Kidney (tissue), 14 donors: ENCODE data around the gene EIF3F. TPM values are rescaled to one million over a fixed set of nuclear protein-coding genes. Genes with fewer than 3 reads are reported as not detected.

Source experiments
- DNase-seq, 5 donors: peaks; one replicate each; pipeline ENCODE4 v3.0.0-alpha.2; 2013 to 2020
- FAIRE-seq: peaks from 2 replicates; lab custom pipeline; 2012; peaks lifted over from hg19 to GRCh38; lab: Jason Lieb, UNC
- H3K27ac ChIP-seq, 2 donors: one replicate each; pipeline ENCODE4 v1.7.0; 2013; ENCODE audit warnings: low read depth in 2 of 2, low read length in 2 of 2, inconsistent platforms in 1 of 2
- H3K27me3 ChIP-seq: one replicate; pipeline ENCODE4 v1.7.1; 2013; ENCODE audit warnings: low read length, inconsistent platforms; ENCODE audit not compliant: control insufficient read depth, insufficient read depth
- H3K36me3 ChIP-seq, 3 donors: one replicate each; pipeline versions ENCODE4 v1.7.0 to v1.7.1; 2013; ENCODE audit warnings: low read length in 3 of 3, control low read depth in 1 of 3, inconsistent platforms in 1 of 3; ENCODE audit not compliant: insufficient read depth in 3 of 3, control insufficient read depth in 2 of 3
- H3K4me1 ChIP-seq, 3 donors: one replicate each; pipeline versions ENCODE4 v1.7.0 to v1.7.1; 2013; ENCODE audit warnings: low read length in 3 of 3, inconsistent platforms in 1 of 3, low read depth in 1 of 3; ENCODE audit not compliant: control insufficient read depth in 2 of 3, insufficient read depth in 2 of 3
- H3K4me3 ChIP-seq, 3 donors: one replicate each; pipeline versions ENCODE4 v1.7.0 to v1.8.1; 2013; ENCODE audit warnings: low read length in 3 of 3, control low read depth in 1 of 3, inconsistent platforms in 1 of 3
- H3K9ac ChIP-seq, 3 donors: one replicate each; pipeline versions ENCODE4 v1.7.0 to v1.7.1; 2013; ENCODE audit warnings: low read length in 3 of 3, control low read depth in 1 of 3, inconsistent platforms in 1 of 3
- H3K9me3 ChIP-seq, 3 donors: one replicate each; pipeline versions ENCODE4 v1.7.0 to v1.7.1; 2013; ENCODE audit warnings: low read length in 3 of 3, control low read depth in 1 of 3, inconsistent platforms in 1 of 3; ENCODE audit not compliant: control insufficient read depth in 2 of 3, insufficient read depth in 1 of 3
- intact Hi-C: fragments of 100-400 bp; cut with DNase I; formaldehyde crosslinking; loops from one replicate; pipeline ENCODE4 v1.11.1; 2022
- polyA plus RNA-seq: library from polyadenylated mRNA; stranded (reverse); fragments of 350-450 nt; fragmentation: Illumina TruSeq; extraction: RNeasy Lipid Tissue Mini Kit (QIAGEN cat#74804); gene quantifications from one replicate; pipeline ENCODE4 v1.2.3, GENCODE V29; 2014; ENCODE audit warnings: low read depth, low replicate concordance; ENCODE audit not compliant: insufficient read depth
- total RNA-seq: library from RNA; stranded (reverse); fragmentation: NEBNext Ultra II Directional; extraction: Animal tissue kit (Norgen Biotek cat#: 25700); gene quantifications from one replicate; pipeline ENCODE4 v1.2.1, GENCODE V29; 2021
- TF ChIP-seq, protein P1 (sequence below): IDR thresholded peaks from 3 replicates; pipeline ENCODE4 v1.5.1; 2012; ENCODE audit warnings: mild to moderate bottlenecking, moderate library complexity, borderline replicate concordance; ENCODE audit not compliant: insufficient read depth; ENCODE audit errors: extremely low read depth
- donor health status: control.
- donor health status: control.
- donor health status: control.
- donor health status: control.
- donor health status: control.
- donor health status: DM: yes; HTN: yes; CAD: no.
- donor health status: Normal renal cell carcinoma (clear cell type).

The EIF3F gene
- total and polyA plus RNA-seq, 2 donors from 2014 or later: 174 to 218 TPM

DNA sequence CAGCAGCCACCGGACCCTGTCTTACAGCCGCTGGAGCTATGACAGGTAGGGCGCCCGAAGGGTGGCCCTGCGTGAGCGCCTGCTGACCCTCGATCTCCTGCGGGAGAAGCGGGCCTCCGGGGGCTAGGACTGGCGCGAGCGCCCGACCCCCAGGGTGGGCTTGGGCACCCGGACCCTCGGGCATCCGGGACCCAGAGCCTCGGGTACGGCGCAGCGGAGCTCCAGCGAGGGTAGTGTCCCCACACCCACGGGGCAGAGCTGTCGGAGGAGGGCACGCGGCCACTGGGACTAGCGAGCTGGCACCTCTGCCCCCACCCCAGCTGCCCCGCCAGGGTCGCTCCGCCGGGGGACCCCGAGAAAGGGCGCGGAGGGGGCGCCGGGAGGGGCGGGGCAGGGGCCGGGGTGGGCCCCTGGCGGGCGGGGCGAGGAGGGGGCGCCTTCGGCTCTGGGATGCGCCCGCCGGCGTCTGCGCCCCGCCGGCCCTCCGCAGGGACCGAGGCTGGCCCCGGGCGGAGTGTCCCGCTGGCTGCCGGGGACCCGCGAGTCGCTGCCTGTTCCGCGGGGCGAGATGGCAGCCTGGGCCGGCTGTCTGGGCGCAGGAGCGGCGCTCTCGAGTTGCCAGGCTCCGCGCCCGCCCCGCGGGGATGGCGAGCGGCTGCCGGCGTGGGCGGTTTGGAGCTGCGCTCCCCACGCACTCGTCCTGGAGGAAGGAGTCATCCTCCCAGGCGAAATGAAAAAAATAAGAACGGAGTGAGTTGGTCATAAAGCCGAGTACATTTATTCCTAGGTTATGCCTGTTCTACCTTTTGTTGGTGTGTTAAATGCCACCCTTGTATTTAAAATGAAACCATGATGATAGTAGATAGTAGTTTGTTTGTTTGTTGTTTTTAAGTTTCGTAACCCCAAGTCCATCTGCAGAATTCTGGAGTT is 32.4 kb downstream of the EIF3F start:
- Histone ChIP-seq H3K9me3 (no peaks in the 10 kb centered on the region), H3K4me1 (peaks cover 4 to 15% (median 6%) of the 10 kb centered on the region in 3 donors), H3K9ac (peak overlapping the region in 1 of 3 donors; percentile 79), H3K27ac (peak overlapping the region; percentile 21 to 71), H3K36me3 (no peaks in the 10 kb centered on the region), H3K4me3 (peak overlapping the region; percentile 34 to 70 (median 65)), H3K27me3 (peaks cover 8% of the 10 kb centered on the region)
- DNase-seq (peak; percentile 24 to 77 (median 39)), FAIRE-seq (no peak)
- intact Hi-C loops: no loop called here
- TF ChIP-seq, protein P1, sequence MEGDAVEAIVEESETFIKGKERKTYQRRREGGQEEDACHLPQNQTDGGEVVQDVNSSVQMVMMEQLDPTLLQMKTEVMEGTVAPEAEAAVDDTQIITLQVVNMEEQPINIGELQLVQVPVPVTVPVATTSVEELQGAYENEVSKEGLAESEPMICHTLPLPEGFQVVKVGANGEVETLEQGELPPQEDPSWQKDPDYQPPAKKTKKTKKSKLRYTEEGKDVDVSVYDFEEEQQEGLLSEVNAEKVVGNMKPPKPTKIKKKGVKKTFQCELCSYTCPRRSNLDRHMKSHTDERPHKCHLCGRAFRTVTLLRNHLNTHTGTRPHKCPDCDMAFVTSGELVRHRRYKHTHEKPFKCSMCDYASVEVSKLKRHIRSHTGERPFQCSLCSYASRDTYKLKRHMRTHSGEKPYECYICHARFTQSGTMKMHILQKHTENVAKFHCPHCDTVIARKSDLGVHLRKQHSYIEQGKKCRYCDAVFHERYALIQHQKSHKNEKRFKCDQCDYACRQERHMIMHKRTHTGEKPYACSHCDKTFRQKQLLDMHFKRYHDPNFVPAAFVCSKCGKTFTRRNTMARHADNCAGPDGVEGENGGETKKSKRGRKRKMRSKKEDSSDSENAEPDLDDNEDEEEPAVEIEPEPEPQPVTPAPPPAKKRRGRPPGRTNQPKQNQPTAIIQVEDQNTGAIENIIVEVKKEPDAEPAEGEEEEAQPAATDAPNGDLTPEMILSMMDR: no peak

DNA sequence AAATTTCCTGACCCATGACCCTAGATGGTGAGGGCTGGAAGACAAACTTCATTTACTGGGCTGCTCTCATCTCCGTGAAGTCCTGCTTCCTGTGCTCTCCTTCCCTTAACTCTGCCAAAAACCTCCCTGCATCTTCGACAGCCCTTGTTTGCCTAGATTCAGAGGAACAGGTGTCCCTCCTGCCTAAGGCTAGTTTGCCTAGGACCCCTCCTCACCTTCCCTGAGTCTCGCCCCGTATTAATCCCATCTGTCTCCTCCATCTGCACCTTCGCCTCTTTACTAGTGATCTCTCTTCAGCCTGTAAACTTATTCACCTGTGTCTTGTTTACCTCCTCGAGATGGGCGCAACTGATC is 33.1 kb downstream of the EIF3F start:
- intact Hi-C loops: no loop called here
- H3K4me1 ChIP-seq: peaks cover 4 to 18% (median 6%) of the 10 kb centered on the region in 3 donors
- FAIRE-seq: no peak
- H3K27me3 ChIP-seq: peaks cover 8% of the 10 kb centered on the region
- H3K36me3 ChIP-seq: no peaks in the 10 kb centered on the region
- DNase-seq: peak in 1 of 5 donors; percentile 35
- H3K9ac ChIP-seq: no peak overlapping the region
- TF ChIP-seq, protein P1: no peak
- H3K9me3 ChIP-seq: no peaks in the 10 kb centered on the region
- H3K4me3 ChIP-seq: peak overlapping the region; percentile 34 to 70 (median 65)
- peak overlapping the region in 1 of 2 donors; percentile 30 for H3K27ac ChIP-seq

DNA sequence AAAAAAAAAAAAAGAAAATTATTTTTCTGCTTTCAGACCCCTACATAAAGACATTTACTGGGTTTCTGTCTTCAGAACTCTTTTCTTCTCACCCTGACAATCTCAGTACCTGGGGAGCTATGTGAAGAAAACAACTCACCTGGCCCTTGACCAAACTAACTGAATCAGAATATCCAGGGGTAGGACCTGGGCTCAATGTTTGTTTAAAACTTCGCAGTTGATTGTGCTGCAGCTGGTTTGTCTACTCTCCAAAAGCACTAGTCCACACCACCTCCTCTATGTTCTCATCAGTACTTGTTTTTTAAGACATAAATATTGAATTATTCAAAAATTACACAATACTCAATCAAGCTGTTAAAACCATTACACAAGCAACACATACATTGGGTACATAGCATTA is 34.8 kb downstream of the EIF3F start:
- H3K4me1 ChIP-seq: peaks cover 4 to 18% (median 6%) of the 10 kb centered on the region in 3 donors
- FAIRE-seq (no peak), DNase-seq (no peak)
- no peak overlapping the region for H3K4me3 ChIP-seq
- H3K9me3 ChIP-seq: no peaks in the 10 kb centered on the region
- peaks cover 8% of the 10 kb centered on the region for H3K27me3 ChIP-seq
- H3K36me3 ChIP-seq: no peaks in the 10 kb centered on the region
- intact Hi-C loops: no loop called here
- H3K27ac ChIP-seq: peak overlapping the region; percentile 33 to 82
- TF ChIP-seq, protein P1: no peak
- H3K9ac ChIP-seq: peak overlapping the region in 1 of 3 donors; percentile 46
